ENCODE data around the gene ANKRD13B. TPM values are rescaled to one million over a fixed set of nuclear protein-coding genes. Genes with fewer than 3 reads are reported as not detected.

Gene ANKRD13B
- total and polyA plus RNA-seq, 9 donors: 3.6 to 23.4 (median 12.0) TPM

- H3K4me1 ChIP-seq (ENCODE audit: insufficient read depth): peaks cover 13% of the 10 kb centered on the region
- H3K27me3 ChIP-seq: no peaks in the 10 kb centered on the region
- 91 to 96% (median 92%) methylated on average over 12 of the region's 12 CpGs for WGBS, 3 donors
- no peaks in the 10 kb centered on the region for H3K9me3 ChIP-seq
- intact Hi-C loops (cut with DNase I): no loop called here
- TF ChIP-seq CTCF (IDR thresholded peaks at IDR 0.05) (no peak), EP300 (IDR thresholded peaks at IDR 0.05) (no peak), POLR2A (IDR thresholded peaks at IDR 0.05) (no peak)
- no peak overlapping the region for H3K27ac ChIP-seq
- H3K36me3 ChIP-seq: no peaks in the 10 kb centered on the region
- DNase-seq: peak in 1 of 5 donors; percentile 41
- H3K4me3 ChIP-seq: no peak overlapping the region
Observed at GRCh38 chr17:29612094-29612403, 19.1 kb downstream of the ANKRD13B start.

- Histone ChIP-seq H3K9me3 (no peaks in the 10 kb centered on the region), H3K27ac (peak overlapping the region in 1 of 2 donors; percentile 41), H3K27me3 (no peaks in the 10 kb centered on the region), H3K4me1 (ENCODE audit: insufficient read depth) (peaks cover 15% of the 10 kb centered on the region), H3K4me3 (no peak overlapping the region), H3K36me3 (no peaks in the 10 kb centered on the region)
- 64 to 74% (median 69%) methylated on average over 62 to 85 of the region's 85 CpGs for WGBS, 3 donors
- intact Hi-C loops (cut with DNase I): no loop called here
- TF ChIP-seq CTCF (IDR thresholded peaks at IDR 0.05) (no peak), POLR2A (IDR thresholded peaks at IDR 0.05) (no peak), EP300 (IDR thresholded peaks at IDR 0.05) (no peak)
- DNase-seq: peak in 1 of 5 donors; percentile 50
Observed at GRCh38 chr17:29612404-29613280, 19.7 kb downstream of the ANKRD13B start.

- H3K9me3 ChIP-seq: no peaks in the 10 kb centered on the region
- intact Hi-C loops (cut with DNase I): no loop called here
- no peaks in the 10 kb centered on the region for H3K27me3 ChIP-seq
- H3K36me3 ChIP-seq: no peaks in the 10 kb centered on the region
- 1 to 4% (median 3%) methylated on average over 37 to 50 of the region's 50 CpGs for WGBS, 3 donors
- TF ChIP-seq POLR2A (IDR thresholded peaks at IDR 0.05) (no peak), CTCF (IDR thresholded peaks at IDR 0.05) (peak; percentile 78 to 89 (median 85))
- peak; percentile 92 to 98 (median 96) for DNase-seq
- no peak overlapping the region for H3K4me3 ChIP-seq
- peak overlapping the region in 1 of 2 donors; percentile 41 for H3K27ac ChIP-seq
- peaks cover 17% of the 10 kb centered on the region for H3K4me1 ChIP-seq (ENCODE audit: insufficient read depth)
Observed at GRCh38 chr17:29613352-29613837, 20.5 kb downstream of the ANKRD13B start.

- DNase-seq: peak in 2 of 5 donors; percentile 53 to 61
- Histone ChIP-seq H3K36me3 (no peaks in the 10 kb centered on the region), H3K27ac (no peak overlapping the region), H3K4me3 (no peak overlapping the region), H3K9me3 (no peaks in the 10 kb centered on the region), H3K4me1 (ENCODE audit: insufficient read depth) (peaks cover 17% of the 10 kb centered on the region), H3K27me3 (no peaks in the 10 kb centered on the region)
- intact Hi-C loops (cut with DNase I): no loop called here
- 39 to 52% (median 44%) methylated on average over 13 of the region's 13 CpGs for WGBS, 3 donors
- TF ChIP-seq CTCF (IDR thresholded peaks at IDR 0.05) (no peak), EP300 (IDR thresholded peaks at IDR 0.05) (no peak), POLR2A (IDR thresholded peaks at IDR 0.05) (no peak)
Observed at GRCh38 chr17:29613856-29614255, 20.9 kb downstream of the ANKRD13B start.
